Astrocyte of the cerebellum (primary cell): ENCODE measurements around the gene MRPL32.

Source experiments
- DNase-seq: peaks from one replicate; pipeline ENCODE4 v3.0.0-alpha.2; 2011; ENCODE audit warnings: low read depth
- H3K4me3 ChIP-seq: 2 replicates; pipeline ENCODE4 v1.5.1; 2011; ENCODE audit warnings: mild to moderate bottlenecking, low read depth, low read length, moderate library complexity
- in situ Hi-C: cut with HindIII; loops from 2 replicates; pipeline ENCODE4 v1.10.0; 2017; ENCODE audit warnings: low sequenced_read_pairs
- TF ChIP-seq, protein P1 (sequence below): IDR thresholded peaks from 2 replicates; pipeline ENCODE4 v1.5.1; 2012; ENCODE audit warnings: low read length, low read depth, moderate library complexity, mild to moderate bottlenecking; ENCODE audit errors: missing control alignments

Gene MRPL32

DNA sequence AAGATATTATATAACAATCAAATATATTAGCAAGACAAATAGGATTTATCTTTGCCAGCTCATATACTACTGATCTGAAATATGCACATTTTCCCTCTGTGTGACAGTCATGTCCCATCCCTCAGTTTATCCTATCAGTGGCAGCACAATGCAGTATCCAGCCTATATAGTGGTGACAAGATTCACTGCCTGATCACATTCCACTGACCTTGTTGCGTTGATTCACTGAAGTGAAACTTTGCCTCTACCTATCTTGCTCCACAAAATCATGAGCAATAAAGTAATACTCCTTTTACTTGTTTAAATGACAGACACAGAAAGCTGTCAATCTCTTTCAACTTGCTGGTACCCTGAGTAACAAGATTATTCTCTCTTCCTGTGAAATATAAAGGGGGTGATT, 6.5 kb upstream of the MRPL32 start:
- no peak for DNase-seq
- TF ChIP-seq, protein P1, sequence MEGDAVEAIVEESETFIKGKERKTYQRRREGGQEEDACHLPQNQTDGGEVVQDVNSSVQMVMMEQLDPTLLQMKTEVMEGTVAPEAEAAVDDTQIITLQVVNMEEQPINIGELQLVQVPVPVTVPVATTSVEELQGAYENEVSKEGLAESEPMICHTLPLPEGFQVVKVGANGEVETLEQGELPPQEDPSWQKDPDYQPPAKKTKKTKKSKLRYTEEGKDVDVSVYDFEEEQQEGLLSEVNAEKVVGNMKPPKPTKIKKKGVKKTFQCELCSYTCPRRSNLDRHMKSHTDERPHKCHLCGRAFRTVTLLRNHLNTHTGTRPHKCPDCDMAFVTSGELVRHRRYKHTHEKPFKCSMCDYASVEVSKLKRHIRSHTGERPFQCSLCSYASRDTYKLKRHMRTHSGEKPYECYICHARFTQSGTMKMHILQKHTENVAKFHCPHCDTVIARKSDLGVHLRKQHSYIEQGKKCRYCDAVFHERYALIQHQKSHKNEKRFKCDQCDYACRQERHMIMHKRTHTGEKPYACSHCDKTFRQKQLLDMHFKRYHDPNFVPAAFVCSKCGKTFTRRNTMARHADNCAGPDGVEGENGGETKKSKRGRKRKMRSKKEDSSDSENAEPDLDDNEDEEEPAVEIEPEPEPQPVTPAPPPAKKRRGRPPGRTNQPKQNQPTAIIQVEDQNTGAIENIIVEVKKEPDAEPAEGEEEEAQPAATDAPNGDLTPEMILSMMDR = no peak
- no peak overlapping the region for H3K4me3 ChIP-seq
- in situ Hi-C loops = loop anchor here (25.0 kb wide), 1 partner anchor 512 kb away; no protein-coding TSS in a partner anchor

DNA sequence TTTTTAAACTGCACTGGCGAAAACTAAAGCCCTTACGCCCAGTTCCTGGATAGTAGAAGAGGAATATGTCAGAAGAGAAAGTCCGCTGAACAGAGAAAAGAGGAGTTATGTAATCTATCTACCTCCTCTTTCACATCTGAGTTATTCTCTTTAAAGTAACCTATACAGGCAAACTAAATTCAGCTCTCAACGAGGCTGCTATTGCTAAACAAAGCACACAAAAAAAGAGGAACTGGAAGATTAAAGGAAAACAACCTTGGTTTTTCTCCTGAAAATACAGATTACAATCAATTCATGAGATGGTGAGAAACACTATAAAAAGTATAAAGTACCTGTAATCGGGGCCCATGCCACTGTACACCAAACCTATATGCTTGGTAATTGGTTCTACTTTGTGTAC, 6.0 kb upstream of the MRPL32 start:
- no peak overlapping the region for H3K4me3 ChIP-seq
- in situ Hi-C loops = loop anchor here (25.0 kb wide), 1 partner anchor 511 kb away; no protein-coding TSS in a partner anchor
- no peak for DNase-seq
- TF ChIP-seq, protein P1 = no peak

DNA sequence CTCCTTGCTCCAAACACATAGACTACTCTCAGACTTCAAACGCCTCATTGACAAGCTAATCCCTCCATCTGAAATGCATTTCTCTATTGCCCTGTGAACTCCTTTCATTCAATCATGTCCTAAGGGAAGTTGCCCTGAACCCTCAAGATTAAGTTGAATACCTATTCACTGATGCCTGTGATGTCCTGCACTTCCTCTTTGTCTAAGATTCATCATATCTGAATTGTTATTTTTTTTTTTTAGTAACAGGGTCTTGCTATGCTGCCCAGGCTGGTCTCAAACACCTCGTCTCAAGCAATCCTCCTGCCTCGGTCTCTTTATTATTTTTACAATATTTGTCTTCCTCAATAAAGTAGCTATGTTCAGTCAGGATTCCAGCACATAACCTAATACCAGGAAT, 3.4 kb upstream of the MRPL32 start:
- in situ Hi-C loops = loop anchor here (25.0 kb wide), 1 partner anchor 509 kb away; no protein-coding TSS in a partner anchor
- no peak overlapping the region for H3K4me3 ChIP-seq
- no peak for DNase-seq
- TF ChIP-seq, protein P1 = no peak

DNA sequence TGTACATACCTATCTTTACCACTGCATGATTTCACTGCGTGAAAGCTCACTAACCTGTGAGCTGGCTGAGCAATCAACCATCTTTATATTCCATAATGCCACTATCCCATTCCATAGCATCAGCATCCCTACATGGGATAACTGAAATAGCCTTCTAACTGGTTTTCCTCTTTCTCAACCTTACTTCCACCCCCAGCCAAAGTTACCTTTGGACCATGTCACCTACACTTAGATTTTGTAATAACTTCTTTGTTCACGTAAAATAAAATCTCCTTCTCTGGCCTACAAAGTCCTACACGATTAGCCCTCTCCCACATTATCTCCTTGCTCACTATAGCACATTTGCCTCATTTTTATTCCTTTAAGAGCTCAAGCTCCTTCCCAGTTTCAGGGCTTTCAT, 2.7 kb upstream of the MRPL32 start:
- DNase-seq = no peak
- in situ Hi-C loops = loop anchor here (25.0 kb wide), 1 partner anchor 508 kb away; no protein-coding TSS in a partner anchor
- H3K4me3 ChIP-seq = no peak overlapping the region
- TF ChIP-seq, protein P1 = no peak

DNA sequence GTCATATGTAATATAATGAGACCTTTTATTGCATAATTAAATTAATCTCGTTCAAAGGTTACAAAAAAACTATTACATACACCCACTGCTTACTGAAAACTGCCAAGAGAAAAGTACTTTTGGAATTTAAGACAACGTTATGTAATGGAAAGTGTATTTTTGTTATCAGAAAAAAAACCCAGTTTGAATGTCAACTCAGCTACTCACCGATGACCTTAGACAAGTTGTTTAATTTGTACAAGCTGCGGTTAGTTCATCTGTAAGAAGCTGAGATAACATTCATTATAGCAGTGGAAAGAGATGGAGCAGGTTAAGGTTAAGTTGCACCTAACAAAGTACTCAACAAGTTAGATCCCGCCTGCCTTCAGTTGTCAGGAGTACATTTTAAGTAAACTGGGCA, 1.3 kb upstream of the MRPL32 start:
- in situ Hi-C loops = loop anchor here (25.0 kb wide), 1 partner anchor 506 kb away; no protein-coding TSS in a partner anchor
- DNase-seq = no peak
- H3K4me3 ChIP-seq = peak overlapping the region; percentile 73
- TF ChIP-seq, protein P1 = no peak

DNA sequence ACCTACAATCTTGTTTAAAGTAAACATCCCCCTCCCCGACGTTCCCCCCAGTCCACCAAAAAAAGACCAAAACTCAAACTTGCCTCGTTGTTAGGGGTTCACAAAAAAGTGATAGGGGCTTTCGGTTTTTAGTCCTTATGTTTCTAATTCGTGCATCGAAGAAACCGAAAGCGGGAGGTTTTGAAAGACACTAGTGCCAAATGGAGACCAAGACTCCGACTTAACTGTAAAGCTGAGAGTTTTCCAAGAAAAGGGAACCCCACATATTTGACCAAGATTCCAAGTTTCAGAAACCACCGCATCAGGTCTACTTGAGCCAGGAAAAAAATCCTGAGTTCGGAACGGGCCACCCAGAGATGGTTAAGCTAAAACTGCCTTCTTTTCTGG, 736 bp upstream of the MRPL32 start:
- TF ChIP-seq, protein P1 = no peak
- H3K4me3 ChIP-seq = peak overlapping the region; percentile 73
- in situ Hi-C loops = loop anchor here (25.0 kb wide), 1 partner anchor 506 kb away; no protein-coding TSS in a partner anchor
- no peak for DNase-seq
